GM19397 (cell line): ENCODE measurements around the gene PLPP4.

Experiments used
- ATAC-seq: cut with Tn5 transposase; IDR thresholded peaks from one replicate; pipeline ENCODE4 v1.9.1; 2021; ENCODE audit warnings: mild to moderate bottlenecking, moderate library complexity; ENCODE audit not compliant: unreplicated experiment

PLPP4 gene

GRCh38 chr10:120456626-120457430, at the start of gene PLPP4:
Gene PLPP4 (plus strand): TSS chr10:120457227. CDS start chr10:120457306, 79 bp downstream.
- no peak for ATAC-seq

GRCh38 chr10:120409816-120410215, 47.2 kb upstream of the PLPP4 start:
- ATAC-seq = no peak

DNA sequence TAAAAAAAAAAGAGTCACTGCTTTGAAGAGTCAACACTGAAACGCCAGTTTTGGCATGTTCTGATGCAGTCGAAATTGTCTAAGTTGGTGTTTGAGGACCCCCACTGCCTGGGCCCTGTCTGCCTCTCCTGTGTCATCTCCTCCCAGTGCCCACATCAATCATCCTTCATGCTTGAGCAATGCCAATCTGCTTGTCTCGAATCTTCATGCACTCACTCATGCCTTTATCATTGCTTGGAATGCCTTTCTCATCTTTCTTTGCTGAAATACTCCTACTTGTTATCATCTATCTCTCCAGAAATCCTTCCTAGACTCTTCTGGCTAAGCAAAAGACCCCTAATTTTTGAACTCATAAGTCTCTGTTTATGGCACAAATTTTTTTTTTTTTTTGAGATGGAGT, 42.1 kb upstream of the PLPP4 start:
- ATAC-seq = no peak

DNA sequence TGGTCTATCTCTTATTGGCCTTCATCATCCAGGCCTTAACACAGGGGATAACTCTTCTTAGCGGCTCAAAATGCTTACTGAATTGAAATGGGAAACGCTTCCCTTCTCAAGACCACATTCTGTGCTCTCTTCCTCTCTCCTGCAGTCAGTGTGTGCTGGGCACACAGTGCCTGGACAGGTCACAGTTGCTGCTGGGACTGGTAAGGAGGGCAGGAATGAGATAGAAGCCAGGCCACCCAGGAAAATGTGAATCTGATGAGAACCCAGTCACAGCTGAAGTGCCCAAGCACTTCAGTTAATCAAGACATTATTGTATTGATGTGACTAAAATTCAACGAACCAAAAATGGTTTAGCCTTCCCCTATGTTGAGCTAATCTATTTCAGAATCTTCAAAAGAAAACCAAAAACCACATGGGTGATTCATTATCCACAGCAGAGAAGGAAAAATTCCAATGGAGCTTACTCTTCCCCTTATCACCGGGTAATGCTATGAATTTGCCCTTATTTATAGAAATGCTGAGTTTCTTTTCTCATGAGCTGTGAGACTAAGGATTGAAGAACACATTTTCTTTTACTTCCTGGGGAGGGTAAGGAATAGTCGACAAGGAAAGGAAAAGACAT, 41.2 kb upstream of the PLPP4 start:
- ATAC-seq = no peak

DNA sequence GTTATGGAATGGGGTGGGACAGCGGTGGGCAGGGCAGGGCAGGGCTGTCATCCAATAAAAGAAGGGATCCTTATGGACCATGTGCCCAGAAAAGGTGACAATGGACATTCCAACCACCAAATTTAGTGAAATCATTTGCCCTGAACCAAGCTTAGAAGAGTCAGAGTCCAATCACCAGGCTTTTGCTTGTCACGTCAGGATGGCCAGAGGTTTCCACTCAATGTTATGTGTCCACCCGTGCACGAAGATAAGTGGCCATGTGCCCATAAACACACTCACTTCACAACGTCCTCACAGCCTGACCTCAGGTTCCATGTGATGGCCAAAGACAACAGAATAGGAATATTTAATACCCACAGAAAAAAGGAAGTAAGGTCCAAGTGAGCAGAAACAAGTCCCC, 36.6 kb upstream of the PLPP4 start:
- no peak for ATAC-seq

GRCh38 chr10:120421250-120421649, 35.8 kb upstream of the PLPP4 start:
- no peak for ATAC-seq

GRCh38 chr10:120422457-120422856, 34.6 kb upstream of the PLPP4 start:
- no peak for ATAC-seq

DNA sequence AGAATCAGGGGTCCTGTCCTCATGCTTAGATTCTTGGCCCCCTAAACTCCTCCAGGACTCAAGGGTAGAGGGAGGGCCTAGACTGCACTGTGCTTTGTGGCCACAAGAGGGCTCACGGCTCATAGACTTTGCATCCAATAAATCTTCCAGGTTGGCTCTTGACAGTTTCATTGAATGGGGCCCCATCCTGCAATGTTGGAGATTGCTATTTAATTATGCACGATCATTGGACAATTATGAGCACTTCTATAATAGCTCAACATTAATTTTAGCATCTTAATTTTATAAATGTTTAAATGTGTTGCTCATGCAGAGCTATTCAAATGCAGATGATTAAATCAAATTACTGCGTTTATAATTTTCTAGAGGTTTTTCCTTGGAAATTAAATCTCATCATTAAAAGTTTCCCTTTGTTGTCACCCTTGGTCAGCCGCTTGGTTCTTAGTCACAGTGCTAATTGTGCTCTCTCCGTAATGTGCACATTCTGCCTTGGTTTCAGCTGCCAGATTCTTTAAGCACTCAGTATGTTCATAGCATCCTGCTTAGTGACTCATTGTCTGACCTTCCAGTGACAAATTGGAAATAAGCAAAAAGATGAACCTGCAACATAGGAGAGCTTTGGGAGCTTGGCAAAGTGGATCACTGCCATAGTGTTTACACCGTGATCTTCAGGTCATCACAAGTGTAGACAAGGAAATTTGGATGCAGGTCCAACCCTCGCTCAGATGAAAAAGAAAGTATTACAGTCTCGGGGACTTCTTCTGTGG, 33.4 kb upstream of the PLPP4 start:
- no peak for ATAC-seq

- no peak for ATAC-seq
Observed at GRCh38 chr10:120424198-120424464, 32.9 kb upstream of the PLPP4 start.

- ATAC-seq = no peak
Observed at GRCh38 chr10:120426306-120426705, 30.7 kb upstream of the PLPP4 start.

- ATAC-seq = no peak
Observed at GRCh38 chr10:120428754-120429153, 28.3 kb upstream of the PLPP4 start.

DNA sequence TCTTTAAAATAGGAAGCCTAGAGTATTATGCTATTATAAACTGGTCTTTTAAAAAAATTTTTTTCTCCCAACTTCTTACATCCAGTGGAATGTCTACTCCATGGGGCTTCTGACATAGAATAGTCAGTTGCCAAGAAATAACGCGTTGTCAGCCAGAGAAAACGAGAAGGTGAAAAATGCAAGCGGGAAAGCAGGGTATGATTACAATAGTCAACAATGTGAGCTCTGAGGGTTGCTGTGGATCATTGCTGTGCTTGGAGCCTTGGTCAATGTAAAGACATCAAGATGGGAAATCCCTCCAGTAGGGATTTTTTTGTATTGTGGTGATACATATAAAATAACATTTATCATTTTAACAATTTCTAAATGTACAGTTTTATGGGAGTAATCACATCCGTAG, 27.6 kb upstream of the PLPP4 start:
- no peak for ATAC-seq

GRCh38 chr10:120431251-120431651, 25.8 kb upstream of the PLPP4 start:
- no peak for ATAC-seq

- ATAC-seq = no peak
Observed at GRCh38 chr10:120432209-120432608, 24.8 kb upstream of the PLPP4 start.

DNA sequence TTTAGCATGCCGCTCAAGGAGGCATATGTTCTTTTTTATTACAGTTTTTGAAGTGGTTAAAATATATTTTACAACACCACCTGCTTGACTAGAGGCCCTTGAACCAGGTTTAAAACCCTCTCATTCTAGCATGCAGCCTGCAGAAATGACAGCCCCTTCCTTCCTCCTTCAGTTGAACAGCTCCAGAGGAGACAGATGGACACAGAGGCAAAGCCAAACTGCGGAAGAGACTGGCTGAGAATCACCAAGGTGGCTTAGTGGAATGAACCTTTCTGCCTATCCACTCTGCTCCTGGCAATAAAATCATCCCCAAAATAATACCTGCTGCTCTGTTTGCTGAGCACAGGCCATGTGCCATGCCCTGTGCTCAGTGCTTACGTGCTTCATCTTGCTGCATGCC, 23.9 kb upstream of the PLPP4 start:
- no peak for ATAC-seq

DNA sequence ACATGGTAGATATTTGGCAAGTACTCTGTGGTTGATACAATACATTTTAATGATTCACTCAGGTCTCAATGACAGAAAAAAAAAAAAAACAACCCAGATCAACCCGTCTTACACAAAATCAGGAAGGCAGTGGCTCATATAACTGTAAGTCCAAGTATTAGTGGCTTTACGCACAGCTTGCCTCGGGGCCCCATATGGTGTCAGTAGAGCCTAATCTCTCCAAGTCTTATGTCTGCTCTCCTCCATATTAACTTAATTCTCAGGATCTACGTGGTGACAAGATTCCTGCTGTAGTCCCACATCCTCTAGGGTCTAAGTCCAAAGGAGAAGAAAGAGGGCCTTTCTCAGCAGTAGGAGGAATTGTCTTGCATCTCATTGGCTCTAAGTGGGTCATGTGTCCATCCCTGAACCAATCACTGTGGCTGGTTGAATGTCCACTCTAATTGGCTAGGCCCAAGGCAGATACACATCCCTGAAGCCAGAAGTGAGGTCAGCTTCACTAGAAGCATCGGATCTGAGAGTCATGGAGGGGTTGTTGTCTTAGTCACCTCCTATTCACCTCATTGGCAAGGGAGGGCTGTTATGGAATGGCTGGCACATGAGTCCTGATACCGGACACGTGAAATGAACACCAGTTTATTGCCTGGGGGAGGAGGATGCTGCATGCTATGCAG, 20.5 kb upstream of the PLPP4 start:
- ATAC-seq = no peak

DNA sequence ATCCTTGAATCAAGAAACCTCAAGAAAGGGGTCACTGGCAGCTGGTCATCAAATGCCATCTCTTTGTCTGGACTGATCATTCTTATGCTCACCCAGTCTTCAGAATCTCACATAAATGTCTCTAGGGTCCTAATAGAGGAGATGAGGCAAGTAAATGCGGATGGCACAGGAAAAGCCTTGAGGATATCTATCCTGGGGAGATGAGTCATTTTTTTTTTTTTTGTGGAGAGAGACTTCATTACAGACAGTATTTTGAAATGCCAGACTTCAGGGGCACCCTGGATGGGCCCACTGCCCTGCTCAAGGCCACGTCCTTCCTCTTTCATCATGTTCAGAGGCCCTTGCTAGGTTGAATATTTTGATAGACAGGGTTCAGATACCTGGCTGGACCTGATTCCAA, 19.5 kb upstream of the PLPP4 start:
- ATAC-seq = no peak

DNA sequence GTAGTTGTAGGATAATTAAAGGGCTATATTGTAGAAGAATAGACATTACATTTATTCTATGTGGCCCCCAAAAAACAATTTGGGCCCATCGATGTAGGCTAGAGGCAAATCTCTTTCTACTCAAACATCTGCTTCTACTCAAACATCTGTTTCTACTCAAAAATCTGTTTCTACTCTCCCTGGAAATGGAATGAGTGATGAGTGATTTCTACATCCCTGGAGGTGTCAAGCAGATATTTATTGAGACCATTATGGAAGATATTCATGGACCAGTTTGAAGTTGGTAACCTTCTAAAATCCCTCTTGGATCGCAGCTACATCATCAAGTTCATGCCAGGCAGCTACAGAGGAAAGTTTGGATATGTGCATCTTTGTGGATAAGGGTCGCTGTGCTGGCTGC, 5.1 kb upstream of the PLPP4 start:
- no peak for ATAC-seq

DNA sequence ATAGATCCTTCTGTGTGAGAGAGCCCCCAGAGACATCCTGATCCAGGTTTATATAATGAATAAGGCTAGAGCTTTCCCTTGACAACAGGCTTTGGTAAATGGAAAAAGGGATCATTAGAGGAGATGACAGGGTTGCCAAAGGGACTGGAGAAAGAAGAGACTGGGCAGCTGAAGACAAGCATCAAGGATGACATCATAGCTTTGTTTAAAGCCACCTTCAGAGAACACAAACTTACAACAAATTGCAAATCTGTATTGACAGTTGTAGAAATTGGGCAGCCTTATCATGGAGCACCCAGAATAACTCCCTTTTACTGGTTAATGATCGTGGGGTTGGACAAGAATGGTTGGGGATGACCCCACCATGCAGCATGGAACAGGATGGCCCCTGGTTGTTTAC, 3.7 kb upstream of the PLPP4 start:
- ATAC-seq = no peak

- no peak for ATAC-seq
Observed at GRCh38 chr10:120453886-120454285, 3.1 kb upstream of the PLPP4 start.

- ATAC-seq = no peak
Observed at GRCh38 chr10:120455004-120455403, 2.0 kb upstream of the PLPP4 start.

- no peak for ATAC-seq
Observed at GRCh38 chr10:120455606-120456005, 1.4 kb upstream of the PLPP4 start.
